Nucleus accumbens (tissue), 56 donors: ENCODE measurements around the gene TM9SF3.

Experiments
- DNase-seq, 56 donors: peaks; one replicate each; lab custom pipeline; 2025; lab: John Stamatoyannopoulos, UW

The TM9SF3 gene

DNA sequence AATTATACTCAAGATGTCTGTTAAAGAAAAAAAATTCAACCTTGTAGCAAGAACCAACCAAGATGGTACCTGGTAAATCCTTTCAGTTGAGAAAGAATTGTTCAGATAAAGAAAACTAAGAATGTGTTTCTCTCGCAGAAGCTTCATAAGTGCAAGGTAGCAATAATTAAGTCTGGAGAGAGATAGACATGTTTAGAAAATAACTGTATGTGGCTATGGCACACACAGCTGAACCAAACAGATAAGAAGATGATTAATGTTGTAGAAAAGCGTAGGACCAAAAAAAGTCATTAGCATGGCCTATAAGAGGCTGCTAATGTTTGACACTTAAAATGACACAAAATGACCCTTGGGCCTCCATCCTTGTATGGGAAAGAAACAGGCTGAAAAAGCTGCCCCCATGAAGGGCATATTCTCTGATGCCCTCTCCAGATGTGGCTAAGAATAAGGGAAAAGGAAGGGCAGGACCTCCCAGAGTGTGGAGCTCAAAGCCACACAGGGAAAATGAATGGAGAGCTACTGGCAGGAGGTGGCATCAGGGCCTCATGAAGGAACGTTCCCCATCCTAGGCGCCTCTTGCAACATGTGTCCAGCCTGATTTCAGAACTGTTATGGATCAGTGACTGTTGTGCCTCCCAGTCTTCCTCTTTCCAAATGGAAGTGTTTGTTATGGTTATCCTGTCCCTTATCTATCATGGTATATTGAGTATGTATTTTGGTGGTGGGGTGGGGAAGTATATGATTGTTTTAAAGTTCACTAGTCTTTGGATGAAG lies 103.8 kb downstream of the TM9SF3 start:
- no peak for DNase-seq

DNA sequence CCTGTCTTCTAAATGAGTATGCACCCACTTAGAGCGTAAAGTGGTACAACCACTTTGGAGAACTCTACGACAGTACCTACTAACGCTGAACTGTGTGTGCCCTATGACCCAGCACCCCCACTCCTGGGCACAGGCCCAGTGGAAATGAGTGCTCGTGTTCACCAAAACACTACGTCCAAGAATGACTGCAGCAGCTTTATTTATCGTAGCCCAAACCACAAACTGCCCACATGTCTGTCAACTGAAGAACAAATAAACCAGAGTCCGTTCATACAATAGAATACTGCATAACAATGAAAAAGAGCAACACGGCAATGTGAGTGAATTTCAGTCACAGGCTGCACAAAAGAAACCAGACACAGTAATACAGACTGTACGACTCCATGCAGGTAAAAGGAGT lies 108.5 kb downstream of the TM9SF3 start:
- DNase-seq: no peak

DNA sequence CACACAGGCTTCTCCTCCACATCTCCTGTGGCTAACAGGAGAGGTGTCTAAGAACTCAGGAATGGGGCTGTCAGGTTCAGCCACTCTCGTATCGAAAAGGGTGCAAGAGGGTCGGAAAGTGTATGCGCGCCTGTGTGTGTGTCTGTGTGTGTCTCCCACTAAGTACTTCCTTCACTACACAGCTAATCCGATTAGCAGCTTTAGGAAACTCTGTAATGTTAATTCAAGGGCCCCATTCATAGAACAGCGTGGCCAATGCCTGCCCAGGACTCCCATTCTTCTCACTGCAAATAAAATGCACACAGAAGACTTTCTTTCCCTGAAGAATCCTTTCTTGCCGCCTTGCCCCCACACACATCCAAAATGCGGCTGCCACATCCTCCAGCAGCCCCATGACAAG lies 112.9 kb downstream of the TM9SF3 start:
- DNase-seq: no peak

DNA sequence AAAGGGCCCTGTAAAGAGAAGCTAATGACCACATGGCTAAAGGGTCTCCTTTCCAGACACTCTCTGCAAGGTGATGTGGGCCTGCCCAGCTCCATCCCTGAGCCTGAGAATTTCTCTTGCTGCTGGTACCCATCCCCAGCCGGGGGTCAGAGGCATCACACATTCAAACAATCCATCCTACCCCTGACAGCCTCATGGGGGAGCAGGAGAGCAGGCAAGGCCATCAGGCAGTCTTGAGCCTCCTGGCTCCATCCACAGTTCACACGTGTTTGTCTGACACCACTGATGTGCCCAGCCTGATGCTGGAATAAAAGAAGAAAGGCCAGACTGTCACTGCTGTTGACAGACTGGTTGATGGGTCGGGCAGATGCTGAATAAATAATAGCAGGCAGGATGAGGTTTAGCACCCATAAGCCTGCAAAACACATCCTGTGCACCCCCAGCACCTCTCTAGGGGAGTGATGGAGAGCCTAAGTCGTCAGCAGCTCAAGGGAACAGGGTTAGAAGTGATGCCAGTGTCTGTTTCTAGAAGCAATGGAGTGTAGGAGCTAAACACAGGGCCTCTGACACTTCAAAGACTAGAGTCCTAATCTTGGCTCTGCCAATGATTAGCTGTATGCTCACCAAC lies 116.6 kb downstream of the TM9SF3 start:
- peak in 47 of 56 donors; percentile 5 to 73 (median 41) for DNase-seq

DNA sequence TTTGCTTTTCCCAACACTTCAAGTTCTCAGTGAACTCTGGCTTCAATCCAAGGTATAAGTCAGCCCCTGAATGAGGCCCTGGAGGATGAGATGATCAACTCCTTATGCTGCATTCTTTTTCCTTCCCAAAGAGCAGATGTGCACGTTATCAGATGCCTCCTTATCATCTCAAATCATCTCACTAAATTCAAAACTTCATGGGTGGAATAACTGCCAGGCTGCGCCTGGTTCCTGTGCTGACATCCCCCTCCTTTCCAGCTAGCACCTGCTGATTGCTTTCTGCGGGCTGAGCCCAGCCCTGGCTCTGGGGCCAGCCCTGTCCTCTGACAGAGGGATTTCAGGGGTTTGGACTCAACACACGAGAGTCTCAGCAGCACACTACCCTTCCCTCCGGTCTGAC lies 118.0 kb downstream of the TM9SF3 start:
- DNase-seq: no peak
